Body of pancreas (tissue), 4 donors: ENCODE data around the gene PANX2.

ENCODE experiments used
- POLR2A ChIP-seq, 3 donors: fragments of 450-650 bp; IDR thresholded peaks; one replicate each; pipeline ENCODE4 v1.6.1; 2016; ENCODE audit warnings: antibody characterized with exemption in 3 of 3, mild to moderate bottlenecking in 2 of 3
- TF ChIP-seq, protein P1 (sequence below), 7 experiments: fragments of 450-650 bp in 4 of 7; fragments of 200-600 bp in 3 of 7; sonication (generic) in 3 of 7; IDR thresholded peaks; one replicate each; pipeline ENCODE4 v1.5.1; 2016 to 2019; ENCODE audit warnings: antibody characterized with exemption in 7 of 7

DNA sequence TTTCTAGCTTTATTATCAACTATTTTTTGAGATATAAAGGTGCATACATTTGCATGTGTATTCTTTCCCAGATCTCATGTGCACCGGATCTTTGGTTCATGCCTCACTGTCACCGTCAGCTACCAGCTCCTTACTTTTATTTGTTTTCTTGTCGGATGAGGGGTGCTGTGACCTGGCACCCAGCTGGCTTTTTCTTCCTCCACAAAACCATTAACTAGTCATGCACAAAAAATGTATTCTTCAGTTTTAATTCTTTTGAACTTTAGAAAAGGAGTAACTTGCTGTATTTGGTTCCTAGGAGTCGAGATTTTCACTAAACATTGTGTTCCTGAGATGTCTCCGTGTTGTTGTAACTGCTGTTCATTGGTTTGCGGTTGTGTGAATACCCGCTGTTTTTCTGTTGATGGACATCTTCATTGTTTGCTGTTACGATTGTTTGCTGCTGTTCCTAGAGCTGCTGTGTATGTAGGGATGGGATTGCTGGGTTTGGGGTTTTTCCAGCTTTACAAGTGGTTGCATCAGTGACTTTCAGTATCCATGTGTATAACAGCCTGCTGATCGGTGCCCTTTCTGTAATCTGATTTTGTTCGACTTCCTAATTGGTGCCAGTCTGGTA is 41.3 kb upstream of the PANX2 start:
- TF ChIP-seq, protein P1, sequence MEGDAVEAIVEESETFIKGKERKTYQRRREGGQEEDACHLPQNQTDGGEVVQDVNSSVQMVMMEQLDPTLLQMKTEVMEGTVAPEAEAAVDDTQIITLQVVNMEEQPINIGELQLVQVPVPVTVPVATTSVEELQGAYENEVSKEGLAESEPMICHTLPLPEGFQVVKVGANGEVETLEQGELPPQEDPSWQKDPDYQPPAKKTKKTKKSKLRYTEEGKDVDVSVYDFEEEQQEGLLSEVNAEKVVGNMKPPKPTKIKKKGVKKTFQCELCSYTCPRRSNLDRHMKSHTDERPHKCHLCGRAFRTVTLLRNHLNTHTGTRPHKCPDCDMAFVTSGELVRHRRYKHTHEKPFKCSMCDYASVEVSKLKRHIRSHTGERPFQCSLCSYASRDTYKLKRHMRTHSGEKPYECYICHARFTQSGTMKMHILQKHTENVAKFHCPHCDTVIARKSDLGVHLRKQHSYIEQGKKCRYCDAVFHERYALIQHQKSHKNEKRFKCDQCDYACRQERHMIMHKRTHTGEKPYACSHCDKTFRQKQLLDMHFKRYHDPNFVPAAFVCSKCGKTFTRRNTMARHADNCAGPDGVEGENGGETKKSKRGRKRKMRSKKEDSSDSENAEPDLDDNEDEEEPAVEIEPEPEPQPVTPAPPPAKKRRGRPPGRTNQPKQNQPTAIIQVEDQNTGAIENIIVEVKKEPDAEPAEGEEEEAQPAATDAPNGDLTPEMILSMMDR (IDR thresholded peaks at IDR 0.05) = no peak
- TF ChIP-seq POLR2A (IDR thresholded peaks at IDR 0.05) = no peak
